NT2/D1 (cell line): ENCODE measurements around the gene IWS1.
"Not testable (repeated sequence)": the region's sequence is repeated elsewhere in the genome, so short reads cannot be mapped to it uniquely, and the experiment has no call there.

ENCODE experiments used
- SUZ12 ChIP-seq: IDR thresholded peaks from 2 replicates; pipeline ENCODE4 v1.6.1; 2011; ENCODE audit not compliant: insufficient read length, insufficient read depth; ENCODE audit errors: extremely low read depth
- YY1 ChIP-seq: IDR thresholded peaks from 2 replicates; pipeline ENCODE4 v1.6.1; 2011; ENCODE audit not compliant: insufficient read length, insufficient read depth
- ZNF274 ChIP-seq: IDR thresholded peaks from 2 replicates; pipeline ENCODE4 v1.6.1; 2011; ENCODE audit warnings: mild to moderate bottlenecking, low read depth, low read length

DNA sequence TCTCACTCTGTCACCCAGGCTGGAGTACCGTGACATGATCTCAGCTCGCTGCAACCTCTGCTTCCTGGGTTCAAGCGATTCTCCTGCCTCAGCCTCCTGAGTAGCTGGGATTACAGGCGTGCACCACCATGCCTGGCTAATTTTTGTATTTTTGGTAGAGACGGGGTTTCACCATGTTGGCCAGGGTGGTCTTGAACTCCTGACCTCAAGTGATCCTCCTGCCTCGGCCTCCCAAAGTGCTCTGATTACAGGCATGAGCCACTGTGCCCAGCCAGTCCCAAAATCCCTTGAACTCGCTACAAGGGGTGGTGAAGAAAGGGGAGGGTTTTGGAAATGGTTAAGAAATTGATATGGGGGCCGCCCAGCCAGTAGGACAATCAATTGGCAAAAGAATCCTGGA lies 73.9 kb downstream of the IWS1 start:
- TF ChIP-seq YY1, ZNF274, SUZ12: not testable (repeated sequence)
